CD4-positive, alpha-beta T cell treated with Interleukin-2 at 100 ng/mL for 4 hours (primary cell): Measurements from ENCODE around the gene CTIF.

Experiments
- DNase-seq: peaks from one replicate; pipeline ENCODE4 v3.0.0-alpha.2; 2020; ENCODE audit warnings: low spot score

CTIF gene

DNA sequence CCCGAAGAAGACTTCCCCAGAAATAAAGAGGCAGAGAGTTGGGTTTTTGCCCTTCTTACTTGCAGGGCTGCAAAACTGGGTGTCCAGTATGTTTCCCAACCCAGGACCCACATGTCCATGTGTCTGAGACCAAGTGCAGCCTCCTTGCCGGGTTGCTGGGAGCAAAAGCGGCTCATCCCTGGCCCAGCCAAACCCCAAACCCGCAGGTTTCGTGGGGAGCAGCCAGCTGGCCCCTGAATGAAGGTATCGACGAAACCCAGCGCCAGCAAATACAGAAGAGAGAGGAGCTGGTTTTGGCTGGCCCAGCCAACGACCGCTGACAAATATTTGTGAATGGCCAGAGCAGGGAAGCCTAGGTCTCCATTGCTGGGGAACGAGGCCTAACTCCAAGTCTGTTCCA, 214.9 kb downstream of the CTIF start:
- DNase-seq, result no peak

DNA sequence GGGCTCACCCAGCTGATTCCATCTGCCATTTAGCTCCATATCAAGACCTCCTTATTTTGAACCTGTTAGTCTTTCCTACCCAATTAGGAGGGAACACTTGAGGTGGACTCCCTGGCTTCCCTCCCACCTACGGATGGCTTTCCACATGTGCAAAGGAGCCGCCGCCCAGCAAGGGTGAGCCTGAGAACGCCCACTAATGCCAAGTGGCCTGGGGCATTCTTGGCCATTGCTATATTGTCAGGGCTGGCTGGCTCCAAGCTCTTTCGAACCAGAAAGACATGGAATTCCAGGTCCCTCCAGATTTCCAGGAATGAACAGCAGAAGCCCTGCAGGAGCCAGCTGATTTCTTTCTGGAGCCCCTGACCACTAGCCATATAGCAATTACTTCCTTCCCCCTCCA, 215.7 kb downstream of the CTIF start:
- no peak for DNase-seq

DNA sequence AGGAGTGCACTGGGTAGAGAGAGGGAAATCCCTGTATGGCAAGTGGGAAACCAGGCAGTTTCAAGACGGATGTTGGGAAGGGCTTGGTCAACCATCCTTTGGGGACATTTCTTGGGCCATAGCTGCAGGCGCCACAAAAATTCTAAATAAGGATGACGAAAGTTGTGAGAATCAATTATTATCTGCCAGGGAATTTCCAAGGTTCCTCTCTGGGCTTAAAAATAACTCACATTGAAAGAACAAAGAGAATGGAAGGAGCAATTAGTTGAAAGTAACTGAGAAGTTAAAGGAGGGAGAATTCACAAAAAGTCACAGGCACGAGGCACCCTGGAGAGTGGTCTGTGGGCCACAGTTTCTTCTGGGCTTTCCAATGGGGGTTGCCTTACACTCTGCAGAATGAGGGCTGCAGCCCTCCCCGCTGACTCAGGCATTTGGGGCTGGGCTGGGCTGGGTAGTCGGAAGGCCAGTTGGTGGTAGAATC, 216.2 kb downstream of the CTIF start:
- no peak for DNase-seq

DNA sequence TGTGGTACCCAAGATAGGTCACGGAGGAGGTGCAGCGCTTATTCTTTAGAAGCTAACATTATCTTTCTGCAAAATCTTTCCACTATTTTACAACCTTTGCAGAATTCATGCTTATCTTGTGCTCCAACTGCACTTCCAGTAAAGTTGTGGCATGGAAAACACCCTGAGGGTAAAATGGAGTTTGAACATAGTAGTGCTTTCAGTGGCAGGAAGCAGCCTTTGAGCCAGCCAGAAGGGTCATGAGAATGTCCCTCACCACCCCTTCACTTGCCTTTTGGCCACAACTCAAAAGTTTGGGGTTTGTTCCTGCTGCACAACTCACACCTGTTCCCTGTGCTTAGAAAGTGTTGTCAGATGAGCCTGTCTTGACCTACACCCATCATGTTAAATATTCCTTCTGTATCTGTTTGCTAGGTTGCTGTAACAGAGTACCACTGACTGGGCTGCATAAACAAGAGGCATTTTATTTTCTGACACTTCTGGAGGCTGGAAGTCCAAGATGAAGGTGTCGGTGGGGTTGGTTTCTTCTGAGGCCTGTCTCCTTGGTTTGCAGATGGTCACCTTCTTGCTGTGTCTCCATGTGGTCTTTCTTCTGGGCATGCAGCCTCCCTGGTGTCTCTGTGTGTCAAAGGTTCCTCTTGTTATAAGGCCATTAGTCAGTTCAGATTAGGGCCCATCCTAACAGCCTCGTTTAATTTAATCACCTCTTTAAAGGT, 217.8 kb downstream of the CTIF start:
- DNase-seq, result no peak

DNA sequence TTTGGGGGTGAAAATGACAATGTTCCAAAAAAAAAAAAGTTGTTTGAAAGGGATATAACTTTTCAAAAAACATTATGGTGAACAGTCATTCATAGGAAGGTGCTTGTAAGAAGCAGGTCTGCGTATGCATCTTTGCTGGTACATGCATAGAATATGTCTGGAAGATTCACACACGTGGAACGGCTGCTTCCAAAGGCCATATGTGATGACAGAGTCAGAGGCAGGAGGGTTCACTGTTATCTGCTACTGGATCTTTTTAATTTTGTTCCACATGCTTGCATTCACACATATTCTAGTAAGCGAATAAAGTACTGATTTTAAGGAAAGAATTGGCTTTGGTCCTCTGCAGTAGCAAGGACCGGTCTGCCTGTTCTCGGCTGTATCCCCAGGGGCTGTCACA, 218.5 kb downstream of the CTIF start:
- DNase-seq, result no peak

DNA sequence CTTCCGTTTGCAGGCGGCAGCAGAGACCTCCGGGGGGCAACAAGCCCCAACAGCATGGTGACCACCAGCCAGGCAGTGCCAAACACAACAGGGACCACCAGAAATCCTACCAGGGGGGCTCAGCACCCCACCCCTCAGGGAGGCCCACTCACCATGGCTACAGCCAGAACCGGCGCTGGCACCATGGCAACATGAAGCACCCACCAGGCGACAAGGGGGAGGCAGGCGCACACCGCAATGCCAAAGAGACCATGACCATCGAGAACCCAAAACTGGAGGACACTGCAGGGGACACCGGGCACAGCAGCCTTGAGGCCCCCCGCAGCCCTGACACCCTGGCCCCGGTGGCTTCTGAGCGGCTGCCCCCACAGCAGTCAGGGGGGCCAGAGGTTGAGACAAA, 219.1 kb downstream of the CTIF start:
- DNase-seq, result no peak

DNA sequence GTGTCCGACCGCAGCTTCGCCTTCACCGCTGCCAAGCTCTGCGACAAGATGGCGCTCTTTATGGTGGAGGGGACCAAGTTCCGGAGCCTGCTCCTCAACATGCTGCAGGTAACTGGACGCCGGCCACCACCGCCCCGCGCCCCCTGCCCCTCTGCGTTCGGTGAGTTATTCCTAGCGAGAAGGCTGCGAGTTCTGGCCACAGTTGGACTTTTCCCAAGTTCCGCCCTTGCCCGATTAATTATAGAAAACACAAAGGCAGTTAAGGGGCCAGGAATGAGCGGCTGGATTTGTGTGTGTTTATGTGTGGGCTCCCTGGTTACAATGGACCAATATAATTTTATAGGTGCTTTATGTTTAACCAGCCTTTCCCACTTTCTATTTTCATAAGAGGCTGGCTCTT, 222.8 kb downstream of the CTIF start:
- DNase-seq, result no peak

DNA sequence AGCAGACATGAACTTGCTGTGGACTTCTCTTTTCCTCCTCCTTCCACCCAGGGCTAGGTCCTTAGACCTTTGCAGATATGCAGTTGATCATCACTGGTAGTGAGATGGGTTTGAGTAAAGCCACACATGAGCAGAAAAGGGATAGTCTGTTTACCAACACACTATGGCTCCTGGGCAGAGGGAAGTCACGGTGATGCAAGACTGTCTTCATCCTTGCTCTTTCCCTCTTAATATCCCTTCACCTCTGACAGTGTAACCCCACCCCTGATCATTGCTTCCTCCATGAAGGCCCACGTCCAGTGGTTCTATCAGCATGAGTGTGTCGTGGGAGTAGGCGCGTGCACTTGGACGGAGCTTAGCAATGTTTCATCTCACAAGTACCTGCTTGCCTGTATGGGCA, 223.2 kb downstream of the CTIF start:
- DNase-seq, result no peak

DNA sequence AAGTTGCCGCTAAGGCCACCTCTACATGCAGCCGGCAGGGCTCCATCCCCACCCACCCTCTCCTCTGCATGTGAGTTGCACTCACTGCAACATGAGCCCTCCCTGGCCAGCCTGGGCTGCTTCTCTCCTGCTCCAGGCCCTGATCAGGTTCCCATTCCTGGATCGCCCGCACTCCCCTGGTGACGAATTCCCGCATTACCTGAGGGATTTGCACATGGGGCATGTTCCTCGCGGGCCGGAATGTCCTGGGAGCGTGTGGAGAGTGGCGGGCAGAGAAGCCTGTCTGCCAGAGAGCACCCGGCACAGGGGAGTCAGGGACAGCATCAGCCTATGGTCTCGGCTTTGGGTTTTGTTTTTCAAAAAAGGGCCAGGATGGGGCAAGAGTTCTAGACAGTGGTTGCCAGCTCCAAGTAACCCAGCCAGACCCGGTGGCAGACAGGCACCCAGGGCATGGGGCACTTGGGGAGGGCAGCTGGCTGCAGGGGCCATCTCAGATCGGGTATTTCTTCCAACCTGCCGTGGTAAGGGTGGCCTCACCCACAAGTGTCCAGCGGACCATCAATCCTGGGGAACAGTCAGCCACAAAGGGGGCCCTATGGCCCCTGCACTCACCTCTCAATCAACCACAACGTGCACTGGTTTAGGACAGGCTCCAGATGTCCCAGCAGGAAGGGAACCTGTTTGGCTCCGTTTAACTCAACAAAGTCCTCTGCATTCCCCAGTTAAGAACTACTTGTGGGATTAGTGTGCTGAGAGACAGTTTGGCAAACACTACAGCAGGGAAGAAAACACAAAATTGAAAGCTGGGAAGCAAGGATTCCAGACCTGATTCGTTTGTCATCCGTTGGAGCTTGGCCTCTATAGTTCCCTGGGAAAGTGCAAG, 224.2 kb downstream of the CTIF start:
- DNase-seq, result no peak

DNA sequence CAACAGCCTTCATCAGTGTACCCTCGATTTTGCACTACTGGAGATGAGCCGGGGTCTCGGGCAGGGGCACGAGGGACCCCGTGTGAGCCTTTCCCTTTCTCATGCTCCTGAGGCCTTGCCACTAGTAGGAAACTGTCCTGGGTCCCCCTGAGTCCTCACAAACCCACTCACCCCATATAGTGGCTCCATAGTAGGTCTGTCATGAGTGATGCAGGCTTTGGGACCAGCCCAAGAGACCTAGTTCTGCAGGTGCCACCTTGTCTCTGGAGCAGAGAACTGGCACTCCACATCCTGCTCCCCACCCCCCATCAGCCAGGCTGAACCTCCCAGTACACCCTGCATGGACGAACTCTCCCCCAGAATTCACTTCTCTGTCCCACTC, 224.9 kb downstream of the CTIF start:
- DNase-seq, result no peak

DNA sequence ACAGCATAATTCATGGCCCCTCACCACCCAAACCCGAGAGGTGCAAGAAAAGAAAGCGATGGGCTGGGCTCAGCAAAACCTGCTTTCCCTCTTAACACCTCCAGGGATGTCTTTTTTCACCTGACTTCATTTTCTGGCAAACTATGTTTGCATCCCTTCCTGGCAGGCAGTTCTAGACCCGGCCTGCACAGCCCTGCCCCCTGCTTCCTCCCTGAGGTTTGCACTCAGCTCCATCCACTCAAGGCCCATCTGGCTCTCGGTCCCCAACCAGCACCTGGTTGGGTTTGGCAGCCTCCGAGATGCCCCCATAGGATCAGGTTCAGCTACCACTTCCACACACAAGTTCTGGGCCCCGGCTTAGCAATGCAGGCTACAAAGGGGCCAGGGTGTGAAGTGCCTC, 226.2 kb downstream of the CTIF start:
- no peak for DNase-seq

DNA sequence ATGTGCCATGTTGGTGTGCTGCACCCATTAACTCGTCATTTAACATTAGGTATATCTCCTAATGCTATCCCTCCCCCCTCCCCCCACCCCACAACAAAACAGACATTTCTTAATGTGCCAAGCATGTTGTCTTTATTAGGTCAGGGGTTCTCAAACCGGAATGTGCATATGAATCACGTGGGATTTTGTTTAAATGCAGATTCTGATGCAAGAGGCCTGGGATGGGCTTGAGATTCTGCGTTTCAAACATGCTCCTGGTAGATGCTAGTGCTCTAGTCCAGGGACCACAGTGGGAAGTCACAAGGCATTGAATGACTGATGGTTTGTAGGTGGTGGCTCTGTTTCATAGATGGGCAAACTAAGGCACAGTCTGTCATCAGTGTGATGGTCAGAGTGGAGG, 227.2 kb downstream of the CTIF start:
- DNase-seq, result no peak

DNA sequence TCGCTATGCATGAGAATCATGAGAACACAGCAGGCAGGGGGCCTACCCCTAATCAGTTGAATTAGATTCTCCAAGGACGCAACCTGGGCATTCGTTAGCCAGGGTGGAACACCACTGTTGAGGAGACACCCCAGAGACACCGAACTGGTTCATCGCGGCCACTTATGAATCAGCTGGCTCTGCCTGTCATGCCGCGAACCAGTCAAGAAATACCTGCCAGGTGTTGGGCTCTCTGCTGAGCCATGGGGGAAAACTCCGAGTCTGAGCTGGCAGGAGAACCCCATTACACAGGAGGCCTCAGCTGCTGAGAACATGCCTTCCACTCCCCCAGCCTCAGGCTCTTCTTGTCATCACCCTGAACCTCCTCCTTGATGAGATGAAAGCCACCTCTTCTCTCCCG, 227.7 kb downstream of the CTIF start:
- DNase-seq, result no peak

DNA sequence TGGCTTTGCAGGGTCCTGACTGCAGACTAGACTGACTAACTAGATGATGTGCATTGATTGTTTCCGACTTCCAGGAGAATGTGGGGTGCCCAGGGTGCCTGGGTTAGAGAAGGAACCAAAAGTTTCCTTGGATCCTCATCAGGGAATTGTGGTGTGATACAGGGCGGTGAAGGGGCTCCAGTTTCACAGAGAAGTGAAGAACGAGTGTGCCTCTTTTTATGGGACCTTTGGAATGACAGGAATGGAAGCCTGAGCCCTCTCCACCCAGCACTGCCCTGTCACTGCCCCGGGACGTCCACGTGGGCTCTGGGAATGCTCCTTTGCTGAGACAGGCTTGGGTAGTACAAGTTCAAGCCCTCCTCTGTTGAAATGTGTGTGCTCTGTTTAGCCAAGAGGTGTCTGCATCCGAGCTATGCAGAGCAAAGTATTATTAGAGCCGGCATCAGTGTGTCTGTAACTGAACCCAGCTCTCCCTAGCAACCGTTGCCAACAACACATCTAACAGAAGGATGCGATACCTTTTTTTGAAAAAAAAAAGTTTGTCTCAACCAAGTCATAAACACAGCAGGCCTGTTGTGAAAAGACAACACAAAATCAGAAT, 228.4 kb downstream of the CTIF start:
- DNase-seq, result peak; percentile 36

DNA sequence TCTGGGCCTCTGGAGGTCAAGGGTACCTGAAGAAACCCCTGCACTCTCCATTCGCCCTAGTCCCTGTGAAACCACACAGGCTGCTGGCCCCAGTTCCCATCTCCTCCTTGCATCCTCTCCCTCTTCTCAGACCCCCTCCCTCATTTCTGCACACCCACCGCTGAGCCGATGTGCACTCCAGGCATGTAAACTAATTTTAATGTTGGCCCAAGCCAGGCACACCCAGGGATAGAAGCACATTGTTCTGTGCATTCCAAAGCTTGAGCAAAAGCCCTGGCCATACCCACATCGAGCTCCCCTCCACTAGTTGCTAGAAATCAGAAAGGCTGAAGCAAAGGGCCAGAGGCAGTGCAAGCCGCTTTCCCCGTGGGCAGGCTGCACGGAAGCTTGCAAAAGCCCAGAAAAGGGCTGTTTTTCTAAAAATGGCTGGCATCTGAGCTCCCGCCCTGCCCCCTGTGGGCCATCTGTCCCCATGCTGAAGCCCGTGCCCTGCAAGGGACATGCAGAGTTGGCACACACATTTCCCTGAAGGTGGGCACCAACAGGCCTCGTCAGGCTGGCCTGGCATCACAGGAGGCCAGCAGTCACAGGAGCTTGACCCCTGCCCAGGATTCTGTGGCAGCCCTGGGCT, 230.3 kb downstream of the CTIF start:
- DNase-seq, result no peak

DNA sequence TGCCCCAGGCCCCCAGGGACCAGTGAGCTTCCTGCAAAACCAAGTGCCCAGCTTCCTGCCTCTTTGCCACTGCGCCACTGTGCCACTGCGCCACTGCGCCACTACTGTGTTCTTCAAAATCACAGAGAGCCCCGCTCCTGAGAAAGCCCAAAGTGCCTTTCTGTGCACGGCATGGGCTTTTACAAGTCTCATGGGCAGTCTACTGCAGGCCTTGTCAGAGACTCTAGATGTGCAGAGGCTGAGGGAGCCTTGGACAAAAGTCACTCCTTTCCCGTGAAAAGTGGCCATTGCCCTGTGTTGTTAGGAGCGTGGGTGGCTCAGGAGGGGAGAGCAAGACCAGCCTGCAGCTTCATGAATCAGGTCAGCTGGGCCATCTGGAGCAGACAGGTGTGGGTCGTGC, 231.4 kb downstream of the CTIF start:
- no peak for DNase-seq

DNA sequence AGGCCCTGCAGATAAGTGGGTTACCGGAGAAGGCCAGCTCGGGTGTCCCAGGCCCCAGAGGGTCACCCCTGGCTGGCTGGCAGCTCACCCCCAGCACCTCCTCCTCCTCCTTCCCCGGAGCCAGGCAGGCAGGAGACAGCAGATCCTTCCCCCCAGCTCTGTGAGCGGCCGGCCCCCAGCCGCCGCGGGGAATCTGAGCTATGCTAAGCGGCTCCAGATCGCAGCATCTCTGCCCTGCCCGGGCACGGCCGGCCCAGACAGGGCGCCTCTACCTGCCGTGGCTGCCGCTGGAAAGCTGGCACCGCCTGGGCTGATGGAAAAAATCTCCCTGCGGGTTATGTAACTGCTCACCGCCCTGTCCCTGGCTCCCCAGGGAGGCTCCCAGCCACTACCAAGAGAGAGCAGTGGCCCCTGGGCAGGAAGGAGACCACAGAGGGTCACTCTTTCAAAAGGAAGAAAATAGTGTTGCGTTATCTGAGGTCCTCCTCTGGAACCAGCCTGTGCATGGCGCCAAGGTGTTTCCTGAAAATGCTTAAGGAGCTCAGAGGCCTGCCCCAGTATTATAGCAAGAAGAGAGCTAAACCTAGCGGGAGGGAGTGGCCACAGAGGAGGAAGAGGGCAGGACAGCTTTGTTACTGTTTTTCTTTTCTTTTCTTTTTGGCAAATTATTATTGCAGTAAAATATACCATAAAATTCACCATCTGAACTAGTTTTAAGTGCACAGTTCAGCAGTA, 233.0 kb downstream of the CTIF start:
- DNase-seq, result no peak

DNA sequence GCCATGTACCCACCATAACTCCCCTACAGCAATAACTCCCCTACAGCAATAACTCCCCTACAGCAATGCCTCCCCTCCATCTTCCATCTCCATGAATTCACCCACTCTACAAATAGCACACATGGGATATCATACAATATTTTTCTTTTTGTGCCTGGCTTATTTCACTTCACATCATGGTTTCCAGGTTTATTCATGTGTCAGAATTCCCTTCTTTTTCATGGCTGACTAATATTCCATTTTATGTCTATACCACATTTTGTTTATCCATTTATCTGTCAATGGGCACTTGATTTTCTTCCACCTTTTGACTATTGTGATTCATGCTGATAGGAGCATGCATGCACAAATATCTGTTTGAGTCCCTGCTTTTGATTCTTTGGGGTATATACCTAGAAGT, 233.6 kb downstream of the CTIF start:
- DNase-seq, result no peak

DNA sequence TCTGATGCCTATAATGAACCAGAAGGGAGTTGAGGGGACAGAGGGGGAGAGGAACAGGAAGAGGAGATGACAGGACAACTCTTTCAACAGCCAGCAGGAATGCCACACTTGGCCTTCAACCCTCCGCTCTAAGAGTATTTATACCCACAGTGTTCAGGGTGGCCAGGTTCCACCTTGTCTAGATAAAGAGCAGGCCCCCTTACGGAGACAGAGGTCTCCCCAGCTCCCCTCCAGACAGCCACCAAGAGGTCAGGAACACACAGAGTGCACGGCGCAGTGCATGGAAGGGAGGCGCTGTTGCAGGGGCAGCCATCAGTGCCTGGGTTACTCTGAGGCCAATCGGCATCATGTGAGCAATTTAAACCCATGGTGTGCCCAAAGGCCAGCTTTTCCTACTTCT, 235.0 kb downstream of the CTIF start:
- DNase-seq, result no peak

DNA sequence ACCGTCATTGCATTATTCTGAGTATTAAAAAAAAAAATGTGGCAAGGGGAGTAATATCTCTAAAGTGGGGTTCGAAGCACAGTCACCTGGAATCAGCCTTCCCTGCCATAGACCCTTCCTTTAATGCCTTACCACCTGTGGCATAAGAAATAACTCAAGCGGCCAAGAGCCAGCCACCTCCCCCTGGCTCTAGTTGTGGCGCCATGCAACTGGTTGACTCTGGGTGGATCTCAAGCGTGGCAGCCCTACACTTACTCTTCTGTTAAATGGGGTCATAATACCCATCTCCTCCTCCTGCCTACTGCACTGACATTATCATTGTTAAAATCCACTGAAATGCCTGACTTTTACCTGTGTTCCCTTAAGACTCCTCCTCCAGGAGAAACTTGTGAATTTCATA, 236.1 kb downstream of the CTIF start:
- DNase-seq, result no peak

DNA sequence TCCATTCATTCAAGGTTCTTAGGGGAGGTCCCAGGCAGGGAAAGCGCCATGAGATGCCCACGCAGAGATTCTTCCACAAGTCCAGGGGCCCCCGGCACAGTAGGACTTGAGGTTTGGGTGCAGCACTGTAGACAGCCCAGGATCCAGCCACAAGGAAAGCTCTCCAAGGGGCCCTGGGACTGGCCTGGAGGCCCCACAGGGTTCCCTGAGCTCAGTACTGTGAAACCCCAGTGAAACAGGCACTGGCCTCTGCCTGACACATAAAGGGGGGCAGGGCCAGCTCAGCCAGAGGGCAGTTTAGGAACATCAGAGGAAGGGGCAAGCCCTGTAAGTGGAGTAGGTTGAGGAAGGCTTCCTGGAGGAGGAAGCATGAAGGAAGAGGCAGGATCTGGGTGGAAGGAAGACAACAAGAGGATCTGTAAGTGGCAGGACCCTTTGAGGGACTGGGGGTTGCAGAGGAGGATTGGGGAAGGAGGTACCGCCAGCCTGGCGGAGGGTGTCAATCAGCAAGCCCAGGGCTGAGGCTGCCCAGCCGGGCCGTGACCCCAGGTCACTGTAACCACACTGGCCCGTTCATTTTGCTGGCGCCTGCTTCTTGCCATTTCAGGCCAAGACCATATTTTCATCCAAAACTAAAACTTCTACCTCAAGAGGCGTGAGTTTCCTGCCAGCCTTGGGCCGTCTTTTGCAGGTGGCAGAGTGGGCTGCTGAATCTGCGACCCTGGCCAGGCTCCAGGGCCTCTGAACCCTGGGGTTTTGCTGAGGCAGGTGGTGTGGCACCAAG, 236.7 kb downstream of the CTIF start:
- DNase-seq, result no peak
